HepG2 (cell line): ENCODE results near the gene GMEB2. TPM values are rescaled to one million over a fixed set of nuclear protein-coding genes. Genes with fewer than 3 reads are reported as not detected.
A peak's percentile ranks its signal among the peaks of the same experiment; 100 is the strongest.

Source experiments
- AGO1 ChIP-seq: fragments of 200-400 bp; formaldehyde crosslinking; IDR thresholded peaks from 2 replicates; pipeline ENCODE4 v1.6.1; 2017; ENCODE audit warnings: mild to moderate bottlenecking, low read depth, low read length, moderate library complexity; ENCODE audit not compliant: poor library complexity, severe bottlenecking
- ARHGAP35 ChIP-seq: sonication (generic); formaldehyde crosslinking; IDR thresholded peaks from 2 replicates; pipeline ENCODE4 v1.9.0; 2022; ENCODE audit warnings: mild to moderate bottlenecking, inconsistent platforms, moderate library complexity, missing genetic modification reagents, borderline replicate concordance
- CEBPB ChIP-seq: IDR thresholded peaks from 2 replicates; pipeline ENCODE4 v1.6.1; 2011; ENCODE audit warnings: low read depth, low read length, improper control_type of control experiment, borderline replicate concordance
- GATAD2A ChIP-seq: IDR thresholded peaks from 2 replicates; pipeline ENCODE4 v1.6.1; 2016
- HNRNPLL ChIP-seq: fragments of 200-400 bp; formaldehyde crosslinking; IDR thresholded peaks from 2 replicates; pipeline ENCODE4 v1.6.1; 2017; ENCODE audit warnings: mild to moderate bottlenecking, low read depth, low read length; ENCODE audit not compliant: poor library complexity, severe bottlenecking
- KLF15 ChIP-seq: sonication (generic); formaldehyde crosslinking; IDR thresholded peaks from 2 replicates; pipeline ENCODE4 v1.8.1; 2023; ENCODE audit warnings: borderline replicate concordance, mild to moderate bottlenecking, inconsistent platforms, missing genetic modification reagents, mixed read lengths
- PHF20 ChIP-seq: sonication (generic); formaldehyde crosslinking; IDR thresholded peaks from 2 replicates; pipeline ENCODE4 v1.5.0; 2020; ENCODE audit warnings: mild to moderate bottlenecking, missing genetic modification reagents
- RBM22 ChIP-seq: fragments of 200-400 bp; formaldehyde crosslinking; optimal IDR thresholded peaks from 2 replicates; pipeline ENCODE3; 2017; ENCODE audit warnings: mild to moderate bottlenecking, low read length, moderate library complexity
- REL ChIP-seq: sonication (generic); formaldehyde crosslinking; conservative IDR thresholded peaks from 2 replicates; pipeline ENCODE4 v1.8.0; 2022; ENCODE audit warnings: mild to moderate bottlenecking, missing genetic modification reagents, moderate library complexity
- RNF219 ChIP-seq: sonication (generic); formaldehyde crosslinking; IDR thresholded peaks from 2 replicates; pipeline ENCODE4 v1.5.0; 2020; ENCODE audit warnings: mild to moderate bottlenecking, missing genetic modification reagents
- SMARCE1 ChIP-seq: fragments of 450-650 bp; IDR thresholded peaks from 2 replicates; pipeline ENCODE4 v1.6.1; 2017; ENCODE audit warnings: borderline replicate concordance
- TRIM22 ChIP-seq: fragments of 450-650 bp; IDR thresholded peaks from 2 replicates; pipeline ENCODE4 v1.6.1; 2017
- ZBTB14 ChIP-seq: sonication (generic); formaldehyde crosslinking; IDR thresholded peaks from 2 replicates; pipeline ENCODE4 v1.4.0; 2020; ENCODE audit warnings: missing genetic modification reagents
- ZBTB46 ChIP-seq: sonication (generic); formaldehyde crosslinking; IDR thresholded peaks from 2 replicates; pipeline ENCODE4 v1.4.0; 2020; ENCODE audit warnings: mild to moderate bottlenecking, missing genetic modification reagents, borderline replicate concordance
- ZKSCAN5 ChIP-seq: sonication (generic); formaldehyde crosslinking; IDR thresholded peaks from 2 replicates; pipeline ENCODE4 v1.5.1; 2020; ENCODE audit warnings: mild to moderate bottlenecking, missing genetic modification reagents
- ZNF124 ChIP-seq: sonication (generic); formaldehyde crosslinking; IDR thresholded peaks from 2 replicates; pipeline ENCODE4 v1.4.0; 2020; ENCODE audit warnings: missing genetic modification reagents
- ZNF160 ChIP-seq: sonication (generic); formaldehyde crosslinking; IDR thresholded peaks from 2 replicates; pipeline ENCODE4 v1.8.0; 2022; ENCODE audit warnings: mild to moderate bottlenecking, inconsistent platforms, missing genetic modification reagents
- ZNF235 ChIP-seq: sonication (generic); formaldehyde crosslinking; IDR thresholded peaks from 2 replicates; pipeline ENCODE4 v1.8.1; 2023; ENCODE audit warnings: mild to moderate bottlenecking, missing genetic modification reagents, borderline replicate concordance
- ZNF44 ChIP-seq: sonication (generic); formaldehyde crosslinking; IDR thresholded peaks from 2 replicates; pipeline ENCODE4 v1.5.1; 2020; ENCODE audit warnings: mild to moderate bottlenecking, missing genetic modification reagents
- ZNF501 ChIP-seq: sonication (generic); formaldehyde crosslinking; IDR thresholded peaks from 2 replicates; pipeline ENCODE4 v1.5.1; 2020; ENCODE audit warnings: mild to moderate bottlenecking, moderate library complexity, missing genetic modification reagents
- ZNF546 ChIP-seq: sonication (generic); formaldehyde crosslinking; conservative IDR thresholded peaks from 2 replicates; pipeline ENCODE4 v1.8.1; 2023; ENCODE audit warnings: mild to moderate bottlenecking, missing genetic modification reagents
- ZNF563 ChIP-seq: sonication (generic); formaldehyde crosslinking; IDR thresholded peaks from 2 replicates; pipeline ENCODE4 v1.8.0; 2022; ENCODE audit warnings: mild to moderate bottlenecking, moderate library complexity, missing genetic modification reagents
- ZNF703 ChIP-seq: sonication (generic); formaldehyde crosslinking; IDR thresholded peaks from 2 replicates; pipeline ENCODE4 v1.5.1; 2020; ENCODE audit warnings: missing genetic modification reagents, mild to moderate bottlenecking, moderate library complexity, borderline replicate concordance
- ZNF891 ChIP-seq: sonication (generic); formaldehyde crosslinking; IDR thresholded peaks from 2 replicates; pipeline ENCODE4 v1.5.0; 2020; ENCODE audit warnings: mild to moderate bottlenecking, missing genetic modification reagents
- polyA plus RNA-seq, 8 experiments: library from polyadenylated mRNA; depleted of rRNA in 3 of 8; stranded (reverse) in 7 of 8; unstranded in 1 of 8; fragments of >200 nt; fragmentation: Illumina TruSeq in 4 of 8; extraction: Trizol in 4 of 8; gene quantifications; 2 replicates each; pipeline versions ENCODE4 v1.2.1 to v1.2.3, GENCODE V29; 2011 to 2016; ENCODE audit warnings: low read depth in 4 of 8, missing spikeins in 1 of 8, mixed read lengths in 1 of 8; ENCODE audit not compliant: insufficient read depth in 1 of 8
- total RNA-seq, 5 experiments: library from RNA; depleted of rRNA; stranded (reverse); fragments of >200 nt; fragmentation: Illumina TruSeq; extraction: Trizol; gene quantifications; 2 replicates each; pipeline ENCODE4 v1.2.3, GENCODE V29; 2016; ENCODE audit warnings: low read depth in 1 of 5

Gene GMEB2
- total and polyA plus RNA-seq, 2 of the 13 experiments (the other 11 are each of a cell fraction or from before 2014, with no cell fraction given), result 10.6 to 12.4 TPM

GRCh38 chr20:63625771-63626423, 1.0 kb downstream of the GMEB2 start (continued):
- TF ChIP-seq ZBTB14 (CRISPR knock-in tag) (peak; percentile 23; the same call in 1 of the 2 replicates), SMARCE1 (no peak), CEBPB (no peak), HNRNPLL (peak; percentile 45), ZNF235 (CRISPR knock-in tag) (0 out of 2 replicates have a peak, but pooled peaks have one; percentile 28), ZNF891 (CRISPR knock-in tag) (no peak; the same call in 1 of the 2 replicates), ZNF44 (CRISPR knock-in tag) (0 out of 2 replicates have a peak, but pooled peaks have one; percentile 27), ZNF546 (CRISPR knock-in tag) (no peak; the same call in 1 of the 2 replicates), RBM22 (peak; percentile 87), ZNF160 (CRISPR knock-in tag) (no peak), ZNF563 (CRISPR knock-in tag) (peak; percentile 25; the same call in 1 of the 2 replicates), GATAD2A (CRISPR knock-in tag) (peak; percentile 43; the same call in 1 of the 2 replicates), ZNF124 (CRISPR knock-in tag) (no peak), PHF20 (CRISPR knock-in tag) (peak; percentile 12; the same call in 1 of the 2 replicates), ARHGAP35 (CRISPR knock-in tag) (0 out of 2 replicates have a peak, but pooled peaks have one; percentile 69), KLF15 (CRISPR knock-in tag) (no peak), REL (CRISPR knock-in tag) (no peak), ZNF703 (no peak), ZKSCAN5 (CRISPR knock-in tag) (0 out of 2 replicates have a peak, but pooled peaks have one; percentile 44), RNF219 (CRISPR knock-in tag) (no peak), TRIM22 (no peak), ZBTB46 (CRISPR knock-in tag) (no peak), ZNF501 (peak; percentile 91), AGO1 (peak; percentile 64)
